Vagina (tissue), 2 donors: ENCODE data around the gene INPP5A. TPM values are rescaled to one million over a fixed set of nuclear protein-coding genes. Genes with fewer than 3 reads are reported as not detected.

Experiments used
- DNase-seq, 2 donors: peaks; one replicate each; pipeline ENCODE4 v3.0.0-alpha.2; 2017; ENCODE audit errors: extremely low spot score in 2 of 2
- H3K27ac ChIP-seq: fragments of 200-600 bp; sonication (generic); one replicate; pipeline ENCODE4 v1.5.1; 2019
- H3K27me3 ChIP-seq: fragments of 200-600 bp; sonication (generic); one replicate; pipeline ENCODE4 v1.5.1; 2019
- H3K36me3 ChIP-seq, 2 donors: fragments of 200-600 bp; sonication (generic); one replicate each; pipeline ENCODE4 v1.5.1; 2017 to 2019
- H3K4me1 ChIP-seq: fragments of 200-600 bp; sonication (generic); one replicate; pipeline ENCODE4 v1.5.1; 2019
- H3K4me3 ChIP-seq, 2 donors: fragments of 200-600 bp; sonication (generic); 1 replicate in 1 of 2; 2 replicates in 1 of 2; pipeline ENCODE4 v1.5.1; 2016 to 2019
- H3K9me3 ChIP-seq: fragments of 200-600 bp; sonication (generic); one replicate; pipeline ENCODE4 v1.5.1; 2019
- CTCF ChIP-seq, 3 experiments: fragments of 450-650 bp in 2 of 3; fragments of 200-600 bp in 1 of 3; sonication (generic) in 1 of 3; IDR thresholded peaks; one replicate each; pipeline ENCODE4 v1.5.1; 2017 to 2019; ENCODE audit warnings: antibody characterized with exemption in 3 of 3, mild to moderate bottlenecking in 2 of 3, moderate library complexity in 2 of 3
- POLR2A ChIP-seq, 2 donors: fragments of 450-650 bp; IDR thresholded peaks; one replicate each; pipeline ENCODE4 v1.6.1; 2017; ENCODE audit warnings: antibody characterized with exemption in 2 of 2, mild to moderate bottlenecking in 2 of 2, moderate library complexity in 2 of 2
- POLR2AphosphoS5 ChIP-seq, 2 donors: sonication (generic); formaldehyde crosslinking; IDR thresholded peaks; one replicate each; pipeline ENCODE4 v1.9.0; 2017; ENCODE audit warnings: antibody characterized with exemption in 2 of 2, mild to moderate bottlenecking in 2 of 2, low read depth in 1 of 2; ENCODE audit not compliant: insufficient read depth in 1 of 2
- intact Hi-C: fragments of 100-400 bp; cut with DNase I; formaldehyde crosslinking; loops from one replicate; pipeline ENCODE4 v1.15.1; 2023
- total RNA-seq: library from RNA; depleted of rRNA; stranded (reverse); fragments of >200 nt; gene quantifications from one replicate; pipeline ENCODE4 v1.2.3, GENCODE V29; 2016

INPP5A gene
- total RNA-seq, 1 donor from 2014 or later: 24.3 TPM

DNA sequence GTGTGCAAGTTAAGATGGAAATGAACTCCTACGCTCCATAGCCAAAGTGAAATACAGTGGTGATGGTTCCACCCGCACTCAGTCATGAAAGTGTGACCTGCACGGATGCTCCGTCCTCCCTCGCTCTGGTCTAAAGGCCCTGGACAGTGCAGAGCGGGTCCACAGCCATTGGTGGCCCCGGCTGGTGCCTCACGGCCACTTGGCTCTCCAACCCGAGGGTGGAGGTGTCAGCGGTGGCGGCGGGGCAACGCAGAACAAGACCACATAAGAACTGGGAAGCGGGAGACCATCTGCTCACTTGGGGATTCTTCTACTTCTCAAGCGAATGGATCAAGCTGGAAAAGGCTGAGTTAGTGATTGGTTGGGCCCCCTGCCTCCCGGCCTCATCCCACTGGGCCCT, 187.6 kb downstream of the INPP5A start:
- H3K9me3 ChIP-seq: no peaks in the 10 kb centered on the region
- no peak overlapping the region for H3K27ac ChIP-seq
- intact Hi-C loops: no loop called here
- H3K4me1 ChIP-seq: no peaks in the 10 kb centered on the region
- peaks cover 0 to 10% of the 10 kb centered on the region in 2 donors for H3K36me3 ChIP-seq
- no peak for DNase-seq
- H3K27me3 ChIP-seq: no peaks in the 10 kb centered on the region
- H3K4me3 ChIP-seq: no peak overlapping the region
- no peak for TF ChIP-seq POLR2AphosphoS5 (IDR thresholded peaks at IDR 0.05; ENCODE audit: insufficient read depth in 1 of 2, low read depth in 1 of 2)
- no peak for TF ChIP-seq POLR2A (IDR thresholded peaks at IDR 0.05)
- TF ChIP-seq CTCF (IDR thresholded peaks at IDR 0.05): no peak

DNA sequence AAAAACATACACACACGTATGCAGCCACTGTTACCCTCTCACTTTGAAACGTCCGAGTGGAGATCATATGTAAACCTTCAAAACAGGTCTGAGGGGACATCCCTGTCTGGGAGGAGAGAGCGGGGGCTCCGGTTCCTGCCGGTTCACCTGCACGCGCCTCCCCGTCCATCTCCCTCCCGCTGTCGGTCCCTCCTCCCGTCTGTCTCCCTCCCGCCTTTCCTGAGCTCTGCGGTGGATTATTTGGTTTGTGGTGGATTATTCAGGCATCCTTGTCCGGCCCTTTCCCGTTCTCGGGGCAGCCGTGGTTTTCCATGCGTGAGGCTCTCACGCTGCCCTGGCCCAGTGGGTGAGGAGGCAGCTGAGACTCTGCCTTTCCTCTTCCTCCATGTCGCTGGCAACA, 188.6 kb downstream of the INPP5A start:
- TF ChIP-seq CTCF (IDR thresholded peaks at IDR 0.05) (no peak), POLR2AphosphoS5 (IDR thresholded peaks at IDR 0.05; ENCODE audit: insufficient read depth in 1 of 2, low read depth in 1 of 2) (no peak), POLR2A (IDR thresholded peaks at IDR 0.05) (no peak)
- H3K4me1 ChIP-seq: no peaks in the 10 kb centered on the region
- peaks cover 0 to 10% of the 10 kb centered on the region in 2 donors for H3K36me3 ChIP-seq
- H3K27me3 ChIP-seq: no peaks in the 10 kb centered on the region
- H3K4me3 ChIP-seq: no peak overlapping the region
- H3K27ac ChIP-seq: no peak overlapping the region
- DNase-seq: no peak
- intact Hi-C loops: no loop called here
- no peaks in the 10 kb centered on the region for H3K9me3 ChIP-seq

- Histone ChIP-seq H3K4me1 (no peaks in the 10 kb centered on the region), H3K9me3 (no peaks in the 10 kb centered on the region), H3K4me3 (no peak overlapping the region), H3K27me3 (no peaks in the 10 kb centered on the region), H3K36me3 (peaks cover 0 to 10% of the 10 kb centered on the region in 2 donors), H3K27ac (no peak overlapping the region)
- TF ChIP-seq CTCF (IDR thresholded peaks at IDR 0.05): no peak
- TF ChIP-seq POLR2AphosphoS5 (IDR thresholded peaks at IDR 0.05; ENCODE audit: insufficient read depth in 1 of 2, low read depth in 1 of 2): no peak
- no peak for TF ChIP-seq POLR2A (IDR thresholded peaks at IDR 0.05)
- no peak for DNase-seq
- intact Hi-C loops: no loop called here
These were observed 189.4 kb downstream of the INPP5A start for GRCh38 chr10:132726951-132727350.

- intact Hi-C loops: no loop called here
- TF ChIP-seq POLR2AphosphoS5 (IDR thresholded peaks at IDR 0.05; ENCODE audit: insufficient read depth in 1 of 2, low read depth in 1 of 2): no peak
- Histone ChIP-seq H3K4me3 (no peak overlapping the region), H3K4me1 (no peaks in the 10 kb centered on the region), H3K36me3 (peaks cover 0 to 10% of the 10 kb centered on the region in 2 donors), H3K27me3 (no peaks in the 10 kb centered on the region), H3K27ac (no peak overlapping the region), H3K9me3 (no peaks in the 10 kb centered on the region)
- no peak for DNase-seq
These were observed 189.8 kb downstream of the INPP5A start for GRCh38 chr10:132727411-132727810.

DNA sequence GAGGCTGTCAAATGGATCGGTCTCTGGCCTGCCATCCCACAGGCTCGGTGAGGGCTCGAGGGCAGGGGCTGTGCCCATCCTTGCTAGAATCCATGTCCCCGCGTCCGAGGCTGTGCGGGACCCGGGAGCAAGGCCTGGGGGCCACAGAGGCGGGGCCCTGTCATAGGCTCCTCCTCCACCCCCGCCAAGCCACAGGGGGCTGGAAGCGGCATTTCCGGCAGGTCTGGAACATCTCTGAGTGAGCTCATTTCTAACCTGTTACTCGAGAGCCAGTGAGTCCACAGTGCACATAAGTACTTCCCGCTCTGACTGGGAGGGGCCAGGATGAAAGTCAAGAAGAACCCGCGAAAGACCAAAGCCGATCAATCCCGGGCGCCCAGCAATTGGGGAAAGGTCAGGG, 190.7 kb downstream of the INPP5A start:
- H3K27me3 ChIP-seq: no peaks in the 10 kb centered on the region
- intact Hi-C loops: no loop called here
- TF ChIP-seq POLR2A (IDR thresholded peaks at IDR 0.05) (no peak), POLR2AphosphoS5 (IDR thresholded peaks at IDR 0.05; ENCODE audit: insufficient read depth in 1 of 2, low read depth in 1 of 2) (no peak)
- H3K9me3 ChIP-seq: no peaks in the 10 kb centered on the region
- no peak for DNase-seq
- no peaks in the 10 kb centered on the region for H3K4me1 ChIP-seq
- no peak overlapping the region for H3K27ac ChIP-seq
- H3K4me3 ChIP-seq: no peak overlapping the region
- peaks cover 0 to 10% of the 10 kb centered on the region in 2 donors for H3K36me3 ChIP-seq

GRCh38 chr10:132728741-132729140, 191.2 kb downstream of the INPP5A start:
- H3K9me3 ChIP-seq: no peaks in the 10 kb centered on the region
- no peak for DNase-seq
- H3K4me1 ChIP-seq: no peaks in the 10 kb centered on the region
- H3K36me3 ChIP-seq: peaks cover 0 to 10% of the 10 kb centered on the region in 2 donors
- no peak overlapping the region for H3K4me3 ChIP-seq
- TF ChIP-seq POLR2AphosphoS5 (IDR thresholded peaks at IDR 0.05; ENCODE audit: insufficient read depth in 1 of 2, low read depth in 1 of 2) (no peak), CTCF (IDR thresholded peaks at IDR 0.05) (no peak), POLR2A (IDR thresholded peaks at IDR 0.05) (no peak)
- intact Hi-C loops: no loop called here
- no peak overlapping the region for H3K27ac ChIP-seq
- H3K27me3 ChIP-seq: no peaks in the 10 kb centered on the region
